Natural killer cell (primary cell): Measurements from ENCODE around the gene SAE1. TPM values are rescaled to one million over a fixed set of nuclear protein-coding genes. Genes with fewer than 3 reads are reported as not detected.
"Not testable (repeated sequence)": the region's sequence is repeated elsewhere in the genome, so short reads cannot be mapped to it uniquely, and the experiment has no call there.

ENCODE experiments used
- ATAC-seq, 3 donors: fragments of 150-1000 bp in 2 of 3; fragments of 200-7000 bp in 1 of 3; cut with Tn5 transposase; 1 replicate in 1 of 3; 2 replicates in 2 of 3; pipeline ENCODE4 v1.10.0; 2021; ENCODE audit warnings: mild to moderate bottlenecking in 2 of 3, moderate library complexity in 2 of 3
- DNase-seq, 2 donors: peaks; one replicate each; pipeline versions ENCODE4 v3.0.0 to v3.0.0-alpha.2; 2013 to 2021; ENCODE audit warnings: mixed read lengths in 1 of 2
- H3K27ac ChIP-seq: one replicate; pipeline ENCODE4 v1.5.1; 2013; ENCODE audit warnings: mild to moderate bottlenecking, low read length
- H3K27me3 ChIP-seq: one replicate; pipeline ENCODE4 v1.6.1; 2013; ENCODE audit warnings: low read length; ENCODE audit not compliant: control insufficient read depth, insufficient read depth
- H3K36me3 ChIP-seq: one replicate; pipeline ENCODE4 v1.6.1; 2013; ENCODE audit warnings: low read length; ENCODE audit not compliant: control insufficient read depth, insufficient read depth
- H3K4me1 ChIP-seq: one replicate; pipeline ENCODE4 v1.6.1; 2013; ENCODE audit warnings: low read length; ENCODE audit not compliant: control insufficient read depth, insufficient read depth
- H3K4me3 ChIP-seq: one replicate; pipeline ENCODE4 v1.5.1; 2013; ENCODE audit warnings: low read length
- H3K9me3 ChIP-seq: one replicate; pipeline ENCODE4 v1.6.1; 2013; ENCODE audit warnings: low read length; ENCODE audit not compliant: control insufficient read depth, insufficient read depth
- H3K27ac Mint-ChIP-seq, 2 donors: one replicate each; pipeline ENCODE4 v1.8.0; 2022; ENCODE audit warnings: mild to moderate bottlenecking in 2 of 2, mixed read lengths in 2 of 2, moderate library complexity in 1 of 2
- H3K27me3 Mint-ChIP-seq, 2 donors: one replicate each; pipeline ENCODE4 v1.8.0; 2022; ENCODE audit warnings: low read depth in 2 of 2, mixed read lengths in 2 of 2
- H3K36me3 Mint-ChIP-seq: one replicate; pipeline ENCODE4 v1.8.0; 2022; ENCODE audit warnings: mixed read lengths
- H3K4me1 Mint-ChIP-seq, 2 donors: one replicate each; pipeline ENCODE4 v1.8.0; 2022; ENCODE audit warnings: mixed read lengths in 2 of 2
- H3K4me3 Mint-ChIP-seq: one replicate; pipeline ENCODE4 v1.8.0; 2022; ENCODE audit warnings: mild to moderate bottlenecking, moderate library complexity, mixed read lengths
- H3K9me3 Mint-ChIP-seq, 2 donors: one replicate each; pipeline ENCODE4 v1.8.0; 2022; ENCODE audit warnings: mixed read lengths in 2 of 2
- CTCF ChIP-seq: fragments of 200-600 bp; IDR thresholded peaks from one replicate; pipeline ENCODE4 v1.8.0; 2022; ENCODE audit warnings: antibody characterized with exemption
- WGBS: methylation state at CpG from one replicate; pipeline ENCODE4 v1.1.7; 2013; ENCODE audit warnings: missing lambda C conversion rate; ENCODE audit not compliant: insufficient coverage; 5-methylcytosine and 5-hydroxymethylcytosine counted together
- intact Hi-C: fragments of 100-400 bp; cut with micrococcal nuclease; formaldehyde crosslinking; loops from one replicate; pipeline ENCODE4 v1.14.2; 2022
- total RNA-seq, 4 donors: library from RNA; stranded (reverse); fragments of 120-200 nt in 1 of 4; gene quantifications; one replicate each; pipeline versions ENCODE4 v1.2.3 to v1.2.4, GENCODE V29; 2013 to 2022

SAE1 gene
- total RNA-seq, 3 donors from 2014 or later (not counting 1 experiment from before 2014, with no cell fraction given) = 42.5 to 49.3 (median 46.0) TPM

GRCh38 chr19:47134545-47134944, 3.9 kb downstream of the SAE1 start:
- DNase-seq (no peak), ATAC-seq (no peak)
- Histone ChIP-seq H3K27ac (no peak overlapping the region), H3K4me3 (no peak overlapping the region), H3K4me1 (peaks cover 17% of the 10 kb centered on the region), H3K27me3 (no peaks in the 10 kb centered on the region), H3K36me3 (no peaks in the 10 kb centered on the region), H3K9me3 (no peaks in the 10 kb centered on the region)
- Mint-ChIP-seq H3K36me3 (peaks cover 8% of the 10 kb centered on the region), H3K4me3 (no peak overlapping the region), H3K27me3 (no peaks in the 10 kb centered on the region), H3K27ac (peak overlapping the region in 1 of 2 donors; percentile 10), H3K4me1 (peaks cover 41 to 66% of the 10 kb centered on the region in 2 donors), H3K9me3 (no peaks in the 10 kb centered on the region)
- intact Hi-C loops = no loop called here
- 95% methylated on average over 2 of the region's 2 CpGs for WGBS
- TF ChIP-seq CTCF = no peak

DNA sequence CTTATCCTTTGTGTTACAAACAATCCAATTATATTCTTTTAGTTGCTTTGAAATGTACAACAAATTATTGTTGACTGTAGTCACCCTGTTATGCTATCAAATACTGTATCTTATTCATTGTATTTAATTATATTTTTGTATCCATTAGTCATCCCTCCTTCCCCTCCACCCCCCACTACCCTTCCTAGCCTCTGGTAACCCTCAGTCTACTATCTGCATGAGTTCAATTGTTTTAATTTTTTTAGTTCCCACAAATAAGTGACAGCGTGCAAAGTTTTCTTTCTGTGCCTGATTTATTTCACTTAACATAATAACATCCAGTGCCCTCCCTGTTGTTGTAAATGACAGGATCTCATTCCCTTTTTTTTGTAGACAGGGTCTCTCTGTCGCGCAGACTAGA, 4.5 kb downstream of the SAE1 start:
- no peaks in the 10 kb centered on the region for H3K9me3 Mint-ChIP-seq
- no peak for DNase-seq
- no peak for ATAC-seq
- no peak overlapping the region for H3K4me3 Mint-ChIP-seq
- Histone ChIP-seq H3K4me1 (peaks cover 15% of the 10 kb centered on the region), H3K27ac (no peak overlapping the region), H3K27me3 (no peaks in the 10 kb centered on the region), H3K9me3 (no peaks in the 10 kb centered on the region), H3K36me3 (no peaks in the 10 kb centered on the region), H3K4me3 (no peak overlapping the region)
- H3K27me3 Mint-ChIP-seq = no peaks in the 10 kb centered on the region
- H3K27ac Mint-ChIP-seq = peak overlapping the region in 1 of 2 donors; percentile 10
- TF ChIP-seq CTCF = no peak
- H3K36me3 Mint-ChIP-seq = peaks cover 8% of the 10 kb centered on the region
- H3K4me1 Mint-ChIP-seq = peaks cover 39 to 65% of the 10 kb centered on the region in 2 donors
- WGBS = 94% methylated on average over 3 of the region's 3 CpGs
- intact Hi-C loops = no loop called here

- H3K27ac Mint-ChIP-seq, ATAC-seq, H3K9me3 ChIP-seq, H3K36me3 Mint-ChIP-seq, H3K27ac ChIP-seq, H3K27me3 ChIP-seq, H3K9me3 Mint-ChIP-seq, H3K4me3 Mint-ChIP-seq, DNase-seq, H3K4me1 ChIP-seq, H3K27me3 Mint-ChIP-seq, H3K4me3 ChIP-seq, intact Hi-C loops: not testable (repeated sequence)
- H3K36me3 ChIP-seq = peaks cover 22% of the 10 kb centered on the region
- 79% methylated on average over 7 of the region's 7 CpGs for WGBS
- peaks cover 20 to 27% of the 10 kb centered on the region in 2 donors for H3K4me1 Mint-ChIP-seq
Measured at GRCh38 chr19:47141252-47141651, 10.6 kb downstream of the SAE1 start.

GRCh38 chr19:47141695-47142094, 11.1 kb downstream of the SAE1 start:
- peaks cover 26% of the 10 kb centered on the region for H3K36me3 ChIP-seq

More at GRCh38 chr19:47141695-47142094, 11.1 kb downstream of the SAE1 start:
- Mint-ChIP-seq H3K4me3 (no peak overlapping the region), H3K27ac (no peak overlapping the region), H3K9me3 (no peaks in the 10 kb centered on the region), H3K4me1 (peaks cover 20 to 26% of the 10 kb centered on the region in 2 donors), H3K36me3 (no peaks in the 10 kb centered on the region), H3K27me3 (no peaks in the 10 kb centered on the region)
- ATAC-seq = no peak
- Histone ChIP-seq H3K4me1 (no peaks in the 10 kb centered on the region), H3K27ac (no peak overlapping the region), H3K9me3 (no peaks in the 10 kb centered on the region), H3K4me3 (no peak overlapping the region), H3K27me3 (no peaks in the 10 kb centered on the region)
- TF ChIP-seq CTCF = no peak
- intact Hi-C loops = no loop called here
- no peak for DNase-seq
